Right atrium auricular region (tissue), 2 donors: Measurements from ENCODE around the gene CYFIP2. TPM values are rescaled to one million over a fixed set of nuclear protein-coding genes. Genes with fewer than 3 reads are reported as not detected.

ENCODE experiments used
- DNase-seq: peaks from one replicate; pipeline ENCODE4 v3.0.0-alpha.2; 2019; ENCODE audit warnings: low spot score
- H3K27ac ChIP-seq, 2 donors: fragments of 200-600 bp; sonication (generic); 1 replicate in 1 of 2; 2 replicates in 1 of 2; pipeline ENCODE4 v1.5.1; 2016 to 2019
- H3K27me3 ChIP-seq, 2 donors: fragments of 200-600 bp; sonication (generic); one replicate each; pipeline versions ENCODE4 v1.5.1 to v1.6.0; 2017 to 2019
- H3K36me3 ChIP-seq: fragments of 200-600 bp; sonication (generic); one replicate; pipeline ENCODE4 v1.5.1; 2016
- H3K4me1 ChIP-seq, 2 donors: fragments of 200-600 bp; sonication (generic); one replicate each; pipeline versions ENCODE4 v1.5.1 to v1.6.0; 2017 to 2019
- H3K4me3 ChIP-seq, 2 donors: fragments of 200-600 bp; sonication (generic); 1 replicate in 1 of 2; 2 replicates in 1 of 2; pipeline ENCODE4 v1.5.1; 2017 to 2019; ENCODE audit warnings: mild to moderate bottlenecking in 1 of 2, moderate library complexity in 1 of 2
- H3K9me3 ChIP-seq, 2 donors: fragments of 200-600 bp; sonication (generic); one replicate each; pipeline ENCODE4 v1.5.1; 2019
- total RNA-seq, 2 donors: library from RNA; depleted of rRNA; stranded (reverse); fragments of >200 nt; gene quantifications; one replicate each; pipeline ENCODE4 v1.1.0, GENCODE V29; 2016
- TF ChIP-seq, protein P1 (sequence below), 2 donors: fragments of 200-600 bp; sonication (generic); IDR thresholded peaks; one replicate each; pipeline ENCODE4 v1.5.1; 2019; ENCODE audit warnings: antibody characterized with exemption in 2 of 2

Gene CYFIP2
- total RNA-seq, 2 donors from 2014 or later, result 51.5 to 55.4 TPM

GRCh38 chr5:157328277-157328912 lies 62.5 kb downstream of the CYFIP2 start:
- Histone ChIP-seq H3K4me1 (peaks cover 0 to 4% of the 10 kb centered on the region in 2 donors), H3K36me3 (peaks cover 38% of the 10 kb centered on the region), H3K4me3 (peak overlapping the region in 1 of 2 donors; percentile 26), H3K27me3 (no peaks in the 10 kb centered on the region), H3K27ac (no peak overlapping the region), H3K9me3 (no peaks in the 10 kb centered on the region)
- peak; percentile 68 for DNase-seq
- TF ChIP-seq, protein P1, sequence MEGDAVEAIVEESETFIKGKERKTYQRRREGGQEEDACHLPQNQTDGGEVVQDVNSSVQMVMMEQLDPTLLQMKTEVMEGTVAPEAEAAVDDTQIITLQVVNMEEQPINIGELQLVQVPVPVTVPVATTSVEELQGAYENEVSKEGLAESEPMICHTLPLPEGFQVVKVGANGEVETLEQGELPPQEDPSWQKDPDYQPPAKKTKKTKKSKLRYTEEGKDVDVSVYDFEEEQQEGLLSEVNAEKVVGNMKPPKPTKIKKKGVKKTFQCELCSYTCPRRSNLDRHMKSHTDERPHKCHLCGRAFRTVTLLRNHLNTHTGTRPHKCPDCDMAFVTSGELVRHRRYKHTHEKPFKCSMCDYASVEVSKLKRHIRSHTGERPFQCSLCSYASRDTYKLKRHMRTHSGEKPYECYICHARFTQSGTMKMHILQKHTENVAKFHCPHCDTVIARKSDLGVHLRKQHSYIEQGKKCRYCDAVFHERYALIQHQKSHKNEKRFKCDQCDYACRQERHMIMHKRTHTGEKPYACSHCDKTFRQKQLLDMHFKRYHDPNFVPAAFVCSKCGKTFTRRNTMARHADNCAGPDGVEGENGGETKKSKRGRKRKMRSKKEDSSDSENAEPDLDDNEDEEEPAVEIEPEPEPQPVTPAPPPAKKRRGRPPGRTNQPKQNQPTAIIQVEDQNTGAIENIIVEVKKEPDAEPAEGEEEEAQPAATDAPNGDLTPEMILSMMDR (IDR thresholded peaks at IDR 0.05), result peak; percentile 76 to 91

DNA sequence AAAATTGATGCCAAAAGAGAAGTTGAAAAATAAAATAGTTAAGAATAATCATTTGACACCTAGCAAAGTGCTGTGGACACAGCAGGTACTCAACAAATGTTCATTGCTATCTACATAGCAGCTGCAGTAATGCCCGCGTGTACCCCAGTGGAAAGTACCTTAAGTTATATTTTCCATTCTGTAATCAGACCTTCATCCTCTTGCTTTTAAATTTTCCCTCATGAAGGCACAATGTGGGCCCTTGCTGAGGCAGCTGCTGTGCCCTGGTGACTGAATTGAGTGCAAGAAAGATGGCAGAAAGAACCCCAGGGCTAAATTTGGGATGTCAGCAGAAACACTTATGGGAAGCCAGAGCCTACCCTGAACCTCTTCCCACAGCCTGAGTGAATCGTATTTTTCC lies 65.9 kb downstream of the CYFIP2 start:
- Histone ChIP-seq H3K9me3 (no peaks in the 10 kb centered on the region), H3K36me3 (peaks cover 7% of the 10 kb centered on the region), H3K4me3 (no peak overlapping the region), H3K27ac (no peak overlapping the region), H3K4me1 (peaks cover 0 to 4% of the 10 kb centered on the region in 2 donors), H3K27me3 (no peaks in the 10 kb centered on the region)
- no peak for DNase-seq
- TF ChIP-seq, protein P1 (IDR thresholded peaks at IDR 0.05), result no peak

- Histone ChIP-seq H3K4me3 (no peak overlapping the region), H3K9me3 (no peaks in the 10 kb centered on the region), H3K4me1 (no peaks in the 10 kb centered on the region), H3K27me3 (no peaks in the 10 kb centered on the region), H3K27ac (peak overlapping the region in 1 of 2 donors; percentile 16), H3K36me3 (peaks cover 8% of the 10 kb centered on the region)
- TF ChIP-seq, protein P1 (IDR thresholded peaks at IDR 0.05), result no peak
- DNase-seq, result no peak
Measured at GRCh38 chr5:157335534-157336422, 69.9 kb downstream of the CYFIP2 start.

DNA sequence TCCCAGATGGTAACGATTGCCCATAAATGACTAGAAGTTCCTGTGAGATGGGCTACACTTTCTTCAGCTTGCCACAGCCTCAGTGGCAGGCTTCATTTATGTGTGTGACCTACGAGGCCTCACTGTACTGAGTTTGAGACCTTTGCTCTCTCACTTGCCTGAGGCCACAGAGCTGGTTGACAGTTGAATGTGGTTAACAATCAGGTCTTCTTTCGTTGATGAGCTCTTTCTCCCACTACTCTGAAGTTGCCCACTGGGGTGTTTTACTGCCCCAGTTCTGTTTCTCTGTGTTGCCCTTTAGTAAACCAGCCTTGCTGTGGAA lies 70.5 kb downstream of the CYFIP2 start:
- H3K4me1 ChIP-seq, result no peaks in the 10 kb centered on the region
- no peaks in the 10 kb centered on the region for H3K9me3 ChIP-seq
- no peak for DNase-seq
- no peaks in the 10 kb centered on the region for H3K27me3 ChIP-seq
- no peak overlapping the region for H3K4me3 ChIP-seq
- TF ChIP-seq, protein P1 (IDR thresholded peaks at IDR 0.05), result no peak
- peaks cover 4% of the 10 kb centered on the region for H3K36me3 ChIP-seq
- no peak overlapping the region for H3K27ac ChIP-seq

DNA sequence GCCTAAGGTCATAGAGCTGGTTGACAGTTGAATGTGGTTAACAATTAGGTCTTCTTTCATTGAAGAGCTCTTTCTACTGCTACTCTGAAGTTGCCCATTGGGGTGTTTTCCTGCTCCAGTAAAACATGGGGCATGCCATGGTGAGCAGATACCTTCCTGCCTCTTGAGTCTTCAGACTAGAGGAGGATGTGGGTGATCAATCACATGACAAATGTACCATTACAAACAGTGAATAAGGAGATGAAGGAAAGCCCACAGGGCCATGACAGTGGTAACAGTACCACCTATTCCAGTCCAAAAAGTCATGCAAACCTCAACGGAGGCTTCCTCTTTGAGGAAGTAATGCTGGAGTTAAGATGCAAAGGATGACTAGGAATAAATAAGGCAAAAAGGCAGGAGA lies 73.5 kb downstream of the CYFIP2 start:
- peaks cover 4% of the 10 kb centered on the region for H3K36me3 ChIP-seq
- no peaks in the 10 kb centered on the region for H3K4me1 ChIP-seq
- H3K27me3 ChIP-seq, result no peaks in the 10 kb centered on the region
- no peaks in the 10 kb centered on the region for H3K9me3 ChIP-seq
- no peak for DNase-seq
- TF ChIP-seq, protein P1 (IDR thresholded peaks at IDR 0.05), result no peak
- H3K4me3 ChIP-seq, result no peak overlapping the region
- H3K27ac ChIP-seq, result no peak overlapping the region
